ENCODE measurements around the gene CHPF2. TPM values are rescaled to one million over a fixed set of nuclear protein-coding genes. Genes with fewer than 3 reads are reported as not detected.

The CHPF2 gene
- total RNA-seq, 1 donor from 2014 or later = 84.7 TPM

DNA sequence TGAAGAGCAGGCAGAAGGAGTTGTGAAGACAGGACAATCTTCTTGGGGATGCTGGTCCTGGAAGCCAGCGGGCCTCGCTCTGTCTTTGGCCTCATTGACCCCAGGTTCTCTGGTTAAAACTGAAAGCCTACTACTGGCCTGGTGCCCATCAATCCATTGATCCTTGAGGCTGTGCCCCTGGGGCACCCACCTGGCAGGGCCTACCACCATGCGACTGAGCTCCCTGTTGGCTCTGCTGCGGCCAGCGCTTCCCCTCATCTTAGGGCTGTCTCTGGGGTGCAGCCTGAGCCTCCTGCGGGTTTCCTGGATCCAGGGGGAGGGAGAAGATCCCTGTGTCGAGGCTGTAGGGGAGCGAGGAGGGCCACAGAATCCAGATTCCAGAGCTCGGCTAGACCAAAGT, 1.5 kb downstream of the CHPF2 start:
- TF ChIP-seq EZH2 (IDR thresholded peaks at IDR 0.05; ENCODE audit: insufficient read depth, low read length) (no peak), CTCF (IDR thresholded peaks at IDR 0.05; ENCODE audit: insufficient read depth, low read depth, low read length) (no peak)
- H3K4me2 ChIP-seq (ENCODE audit: low read length) = peak overlapping the region; percentile 94
- peaks cover 22% of the 10 kb centered on the region for H3K4me1 ChIP-seq (ENCODE audit: insufficient read depth, low read length)
- H3K9me3 ChIP-seq (ENCODE audit: insufficient read depth, low read depth, low read length) = no peaks in the 10 kb centered on the region
- H3K4me3 Mint-ChIP-seq (ENCODE audit: unreplicated experiment) = peak overlapping the region; percentile 100
- DNase-seq (ENCODE audit: low read depth) = no peak
- peaks cover 20% of the 10 kb centered on the region for H3K36me3 ChIP-seq (ENCODE audit: insufficient read depth, low read length)
- H3K27ac ChIP-seq (ENCODE audit: low read depth, low read length) = peak overlapping the region; percentile 95
- peaks cover 70% of the 10 kb centered on the region for H3K79me2 ChIP-seq (ENCODE audit: insufficient read depth, low read length)
- peak overlapping the region; percentile 97 for H3K9ac ChIP-seq (ENCODE audit: low read length)
- no peaks in the 10 kb centered on the region for H3K27me3 ChIP-seq (ENCODE audit: insufficient read depth, low read length)
- no peak for FAIRE-seq
- H3K4me1 Mint-ChIP-seq (ENCODE audit: low read depth, unreplicated experiment) = peaks cover 23% of the 10 kb centered on the region
- H3K9me3 Mint-ChIP-seq (ENCODE audit: unreplicated experiment) = no peaks in the 10 kb centered on the region
- peak overlapping the region; percentile 93 for H3K4me3 ChIP-seq (ENCODE audit: insufficient read depth, low read depth, low read length)
- H4K20me1 ChIP-seq (ENCODE audit: insufficient read depth, low read length) = peaks cover 58% of the 10 kb centered on the region
- peaks cover 10% of the 10 kb centered on the region for H3K36me3 Mint-ChIP-seq (ENCODE audit: low read depth, unreplicated experiment)
- H3K27me3 Mint-ChIP-seq (ENCODE audit: low read depth, unreplicated experiment) = no peaks in the 10 kb centered on the region
- no peak overlapping the region for H2AFZ ChIP-seq (ENCODE audit: low read depth, low read length)
- H3K27ac Mint-ChIP-seq (ENCODE audit: unreplicated experiment) = peak overlapping the region; percentile 100

DNA sequence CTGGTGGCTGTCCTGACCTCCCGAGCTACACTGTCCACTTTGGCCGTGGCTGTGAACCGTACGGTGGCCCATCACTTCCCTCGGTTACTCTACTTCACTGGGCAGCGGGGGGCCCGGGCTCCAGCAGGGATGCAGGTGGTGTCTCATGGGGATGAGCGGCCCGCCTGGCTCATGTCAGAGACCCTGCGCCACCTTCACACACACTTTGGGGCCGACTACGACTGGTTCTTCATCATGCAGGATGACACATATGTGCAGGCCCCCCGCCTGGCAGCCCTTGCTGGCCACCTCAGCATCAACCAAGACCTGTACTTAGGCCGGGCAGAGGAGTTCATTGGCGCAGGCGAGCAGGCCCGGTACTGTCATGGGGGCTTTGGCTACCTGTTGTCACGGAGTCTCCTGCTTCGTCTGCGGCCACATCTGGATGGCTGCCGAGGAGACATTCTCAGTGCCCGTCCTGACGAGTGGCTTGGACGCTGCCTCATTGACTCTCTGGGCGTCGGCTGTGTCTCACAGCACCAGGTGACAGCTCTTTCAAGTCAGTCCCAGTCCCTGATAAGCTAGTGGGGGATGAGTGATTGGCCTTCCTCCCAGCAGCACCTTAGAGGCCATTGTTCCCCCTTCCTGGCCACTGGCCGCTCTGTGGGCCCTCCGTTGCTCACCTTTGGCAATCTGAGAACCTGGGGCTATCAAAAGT, 3.0 kb downstream of the CHPF2 start:
- H2AFZ ChIP-seq (ENCODE audit: low read depth, low read length) = no peak overlapping the region
- H3K4me3 Mint-ChIP-seq (ENCODE audit: unreplicated experiment) = peak overlapping the region; percentile 45
- DNase-seq (ENCODE audit: low read depth) (no peak), FAIRE-seq (no peak)
- H3K4me2 ChIP-seq (ENCODE audit: low read length) = no peak overlapping the region
- H4K20me1 ChIP-seq (ENCODE audit: insufficient read depth, low read length) = peaks cover 72% of the 10 kb centered on the region
- H3K27me3 ChIP-seq (ENCODE audit: insufficient read depth, low read length) = no peaks in the 10 kb centered on the region
- peaks cover 22% of the 10 kb centered on the region for H3K4me1 ChIP-seq (ENCODE audit: insufficient read depth, low read length)
- no peak overlapping the region for H3K4me3 ChIP-seq (ENCODE audit: insufficient read depth, low read depth, low read length)
- H3K27me3 Mint-ChIP-seq (ENCODE audit: low read depth, unreplicated experiment) = no peaks in the 10 kb centered on the region
- H3K4me1 Mint-ChIP-seq (ENCODE audit: low read depth, unreplicated experiment) = peaks cover 23% of the 10 kb centered on the region
- no peak overlapping the region for H3K27ac Mint-ChIP-seq (ENCODE audit: unreplicated experiment)
- no peaks in the 10 kb centered on the region for H3K9me3 Mint-ChIP-seq (ENCODE audit: unreplicated experiment)
- no peaks in the 10 kb centered on the region for H3K9me3 ChIP-seq (ENCODE audit: insufficient read depth, low read depth, low read length)
- TF ChIP-seq EZH2 (IDR thresholded peaks at IDR 0.05; ENCODE audit: insufficient read depth, low read length) (no peak), CTCF (IDR thresholded peaks at IDR 0.05; ENCODE audit: insufficient read depth, low read depth, low read length) (no peak)
- no peak overlapping the region for H3K27ac ChIP-seq (ENCODE audit: low read depth, low read length)
- H3K9ac ChIP-seq (ENCODE audit: low read length) = no peak overlapping the region
- H3K36me3 ChIP-seq (ENCODE audit: insufficient read depth, low read length) = peaks cover 31% of the 10 kb centered on the region
- peaks cover 83% of the 10 kb centered on the region for H3K79me2 ChIP-seq (ENCODE audit: insufficient read depth, low read length)
- H3K36me3 Mint-ChIP-seq (ENCODE audit: low read depth, unreplicated experiment) = peaks cover 18% of the 10 kb centered on the region

- Histone ChIP-seq H4K20me1 (ENCODE audit: insufficient read depth, low read length) (peaks cover 83% of the 10 kb centered on the region), H3K4me3 (ENCODE audit: insufficient read depth, low read depth, low read length) (no peak overlapping the region), H3K36me3 (ENCODE audit: insufficient read depth, low read length) (peaks cover 38% of the 10 kb centered on the region), H3K79me2 (ENCODE audit: insufficient read depth, low read length) (peaks cover 83% of the 10 kb centered on the region), H3K9me3 (ENCODE audit: insufficient read depth, low read depth, low read length) (no peaks in the 10 kb centered on the region), H2AFZ (ENCODE audit: low read depth, low read length) (no peak overlapping the region), H3K4me2 (ENCODE audit: low read length) (no peak overlapping the region), H3K27ac (ENCODE audit: low read depth, low read length) (no peak overlapping the region), H3K4me1 (ENCODE audit: insufficient read depth, low read length) (peaks cover 21% of the 10 kb centered on the region), H3K27me3 (ENCODE audit: insufficient read depth, low read length) (no peaks in the 10 kb centered on the region), H3K9ac (ENCODE audit: low read length) (no peak overlapping the region)
- Mint-ChIP-seq H3K27me3 (ENCODE audit: low read depth, unreplicated experiment) (no peaks in the 10 kb centered on the region), H3K36me3 (ENCODE audit: low read depth, unreplicated experiment) (peaks cover 21% of the 10 kb centered on the region), H3K4me3 (ENCODE audit: unreplicated experiment) (no peak overlapping the region), H3K27ac (ENCODE audit: unreplicated experiment) (no peak overlapping the region), H3K4me1 (ENCODE audit: low read depth, unreplicated experiment) (peaks cover 20% of the 10 kb centered on the region), H3K9me3 (ENCODE audit: unreplicated experiment) (no peaks in the 10 kb centered on the region)
- TF ChIP-seq CTCF (IDR thresholded peaks at IDR 0.05; ENCODE audit: insufficient read depth, low read depth, low read length) (no peak), EZH2 (IDR thresholded peaks at IDR 0.05; ENCODE audit: insufficient read depth, low read length) (no peak)
- no peak for DNase-seq (ENCODE audit: low read depth)
- no peak for FAIRE-seq
Measured at GRCh38 chr7:151236406-151236805, 4.1 kb downstream of the CHPF2 start.
